Right forelimb (tissue), 1 donor: ENCODE data around the gene MAN2C1.
"Not testable (repeated sequence)": the region's sequence is repeated elsewhere in the genome, so short reads cannot be mapped to it uniquely, and the experiment has no call there.

Source experiments
- DNase-seq: peaks from one replicate; pipeline ENCODE4 v3.0.0-alpha.2; 2018

The MAN2C1 gene

GRCh38 chr15:75367913-75368688 lies at the start of gene MAN2C1:
TSS of gene MAN2C1 (minus strand) at chr15:75368607. CDS start at chr15:75368583, 24 bp downstream.
- peak; percentile 95 for DNase-seq

- no peak for DNase-seq
Measured at GRCh38 chr15:75416584-75416983, 48.2 kb upstream of the MAN2C1 start.

- no peak for DNase-seq
Measured at GRCh38 chr15:75410196-75410595, 41.8 kb upstream of the MAN2C1 start.

GRCh38 chr15:75407083-75407482 lies 38.7 kb upstream of the MAN2C1 start:
- no peak for DNase-seq

GRCh38 chr15:75403892-75404291 lies 35.5 kb upstream of the MAN2C1 start:
- no peak for DNase-seq

- DNase-seq, result no peak
Measured at GRCh38 chr15:75397494-75397893, 29.1 kb upstream of the MAN2C1 start.

- no peak for DNase-seq
Measured at GRCh38 chr15:75389791-75390382, 21.5 kb upstream of the MAN2C1 start.

GRCh38 chr15:75383986-75384385 lies 15.6 kb upstream of the MAN2C1 start:
- not testable (repeated sequence) for DNase-seq

- DNase-seq, result no peak
Measured at GRCh38 chr15:75380773-75381172, 12.4 kb upstream of the MAN2C1 start.

GRCh38 chr15:75371901-75372688 lies 3.7 kb upstream of the MAN2C1 start:
- DNase-seq, result no peak

- DNase-seq, result no peak
Measured at GRCh38 chr15:75371486-75371885, 3.1 kb upstream of the MAN2C1 start.

- DNase-seq, result no peak
Measured at GRCh38 chr15:75369897-75370581, 1.6 kb upstream of the MAN2C1 start.

- no peak for DNase-seq
Measured at GRCh38 chr15:75368689-75369239, 357 bp upstream of the MAN2C1 start.

- DNase-seq, result no peak
Measured at GRCh38 chr15:75367406-75367912, 948 bp downstream of the MAN2C1 start.

- no peak for DNase-seq
Measured at GRCh38 chr15:75367006-75367405, 1.4 kb downstream of the MAN2C1 start.

- DNase-seq, result no peak
Measured at GRCh38 chr15:75366163-75366562, 2.2 kb downstream of the MAN2C1 start.

- no peak for DNase-seq
Measured at GRCh38 chr15:75364881-75365280, 3.5 kb downstream of the MAN2C1 start.

GRCh38 chr15:75363786-75364185 lies 4.6 kb downstream of the MAN2C1 start:
- DNase-seq, result no peak

- no peak for DNase-seq
Measured at GRCh38 chr15:75362642-75363249, 5.7 kb downstream of the MAN2C1 start.

GRCh38 chr15:75361989-75362641 lies 6.3 kb downstream of the MAN2C1 start:
- DNase-seq, result no peak

- no peak for DNase-seq
Measured at GRCh38 chr15:75361361-75361988, 6.9 kb downstream of the MAN2C1 start.
